ENCODE data around the gene GIMAP1. TPM values are rescaled to one million over a fixed set of nuclear protein-coding genes. Genes with fewer than 3 reads are reported as not detected.

The GIMAP1 gene
- 14.9 and 20.5 TPM in 2 replicates for total RNA-seq

GRCh38 chr7:150716368-150716767 lies at the start of gene GIMAP1:
GIMAP1 (plus strand) TSS chr7:150716613; CDS start chr7:150719048, 2,435 bp downstream.

GRCh38 chr7:150685219-150686029 lies 31.0 kb upstream of the GIMAP1 start, which contains the start of gene GIMAP2:
GIMAP2 (plus strand) TSS chr7:150685706; CDS start chr7:150687060, 1,354 bp downstream.

GRCh38 chr7:150737265-150738055 lies 21.0 kb downstream of the GIMAP1 start, which contains the start of gene GIMAP5:
GIMAP5 (plus strand) TSS chr7:150737418; CDS start chr7:150740885, 3,467 bp downstream.

Other genes with a start within 250 kb of the GIMAP1 start
- 46.1 and 57.9 TPM in 2 replicates for gene GIMAP7, start 201.7 kb upstream of the GIMAP1 start, total RNA-seq
- gene GIMAP4, start 149.2 kb upstream of the GIMAP1 start, total RNA-seq, result 332 and 504 TPM in 2 replicates
- 115 and 116 TPM in 2 replicates for gene GIMAP6, start 84.2 kb upstream of the GIMAP1 start, total RNA-seq
- gene GIMAP2, start 30.9 kb upstream of the GIMAP1 start, total RNA-seq, result 44.5 and 93.8 TPM in 2 replicates
- 4.2 and 8.1 TPM in 2 replicates for gene GIMAP5, start 20.8 kb downstream of the GIMAP1 start, total RNA-seq
- not detected in 2 replicates for gene TMEM176B, start 83.8 kb downstream of the GIMAP1 start, total RNA-seq
- gene TMEM176A, start 84.2 kb downstream of the GIMAP1 start, total RNA-seq, result not detected in 2 replicates
- gene AOC1, start 135.9 kb downstream of the GIMAP1 start, total RNA-seq, result not detected in 2 replicates

All from epithelial cell of umbilical artery (primary cell).